LHCN-M2 (cell line): Measurements from ENCODE around the gene MSI2. TPM values are rescaled to one million over a fixed set of nuclear protein-coding genes. Genes with fewer than 3 reads are reported as not detected.

Experiments
- DNase-seq: peaks from one replicate; pipeline ENCODE4 v3.0.0-alpha.2; 2012; ENCODE audit warnings: low read depth
- total RNA-seq: library from RNA; depleted of rRNA; stranded (reverse); fragments of >200 nt; gene quantifications from 2 replicates; pipeline ENCODE4 v1.2.3, GENCODE V29; 2014

The MSI2 gene
- total RNA-seq, 1 experiment from 2014 or later, result 120 TPM

- DNase-seq, result no peak
Measured at GRCh38 chr17:57569853-57570252, 313.5 kb downstream of the MSI2 start.

DNA sequence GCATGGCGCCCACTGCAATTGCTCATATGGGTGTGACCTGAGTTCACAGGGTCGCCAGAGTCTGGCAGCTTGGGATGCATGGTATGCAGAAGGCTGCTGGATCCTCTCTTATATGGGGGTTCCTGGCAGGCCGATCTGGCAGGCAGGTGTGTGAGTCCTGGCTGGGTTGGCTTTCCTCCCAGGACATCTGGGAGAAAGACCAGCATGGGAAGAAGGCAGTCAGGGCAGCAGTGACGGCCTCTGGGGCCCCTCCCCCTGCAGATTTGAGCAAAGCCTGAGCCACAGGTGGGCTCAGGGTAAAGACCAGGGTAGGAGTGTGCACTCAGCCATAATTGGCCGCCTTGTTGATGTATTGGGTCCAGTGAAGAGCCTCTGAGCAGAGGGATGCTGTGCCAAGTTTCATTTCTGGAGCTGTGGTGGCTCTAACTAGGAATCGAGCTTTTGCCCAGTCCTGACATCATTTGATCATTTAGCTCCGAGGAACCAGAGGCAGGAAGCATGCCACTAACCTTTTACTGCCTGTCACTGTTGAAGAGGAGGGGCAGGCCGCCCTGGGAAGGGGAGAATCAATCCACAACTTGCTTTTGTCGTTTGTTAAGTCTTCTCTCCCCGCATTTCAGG is 314.5 kb downstream of the MSI2 start:
- no peak for DNase-seq

- DNase-seq, result no peak
Measured at GRCh38 chr17:57572062-57572461, 315.7 kb downstream of the MSI2 start.

DNA sequence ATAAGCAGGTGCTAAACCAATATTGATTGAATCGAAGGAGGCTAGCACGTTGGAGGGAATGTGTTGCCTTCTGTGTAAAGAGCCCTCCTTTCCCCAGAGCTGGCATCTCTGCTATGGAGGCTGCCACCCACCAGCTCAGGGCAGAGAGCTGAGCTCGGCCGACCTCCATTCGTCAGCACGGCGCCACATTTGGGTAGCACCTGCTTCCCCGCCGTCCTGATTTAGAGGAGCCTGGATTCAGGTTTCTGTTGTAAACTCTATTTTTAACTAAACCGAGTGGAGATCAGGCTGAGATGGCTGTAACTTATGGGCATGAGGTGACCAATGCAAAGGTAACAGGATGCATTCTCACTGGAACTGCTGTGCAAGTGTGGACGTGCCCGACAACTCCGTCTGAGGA is 316.3 kb downstream of the MSI2 start:
- no peak for DNase-seq

- no peak for DNase-seq
Measured at GRCh38 chr17:57574040-57574513, 317.8 kb downstream of the MSI2 start.

DNA sequence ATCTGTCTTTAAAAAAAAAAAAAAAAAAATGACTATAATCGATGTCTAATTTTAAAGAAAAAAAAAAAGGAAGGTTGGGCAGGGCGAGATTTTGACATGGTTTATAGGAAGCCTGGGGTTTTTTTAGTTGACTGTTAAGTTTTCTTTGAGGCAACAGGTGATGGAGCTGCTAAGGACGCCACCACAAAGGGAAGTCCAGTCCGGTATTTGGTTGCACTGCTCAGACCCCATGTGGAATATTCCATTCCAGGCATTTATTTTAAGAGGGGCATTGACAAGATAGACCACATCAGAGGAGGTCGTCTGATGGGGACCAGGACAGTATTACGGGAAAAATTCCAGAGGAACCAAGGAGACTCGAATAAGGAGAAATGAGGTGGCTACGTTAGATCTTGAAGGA is 320.4 kb downstream of the MSI2 start:
- no peak for DNase-seq

GRCh38 chr17:57577751-57578607 is 321.7 kb downstream of the MSI2 start:
- DNase-seq, result peak; percentile 79

DNA sequence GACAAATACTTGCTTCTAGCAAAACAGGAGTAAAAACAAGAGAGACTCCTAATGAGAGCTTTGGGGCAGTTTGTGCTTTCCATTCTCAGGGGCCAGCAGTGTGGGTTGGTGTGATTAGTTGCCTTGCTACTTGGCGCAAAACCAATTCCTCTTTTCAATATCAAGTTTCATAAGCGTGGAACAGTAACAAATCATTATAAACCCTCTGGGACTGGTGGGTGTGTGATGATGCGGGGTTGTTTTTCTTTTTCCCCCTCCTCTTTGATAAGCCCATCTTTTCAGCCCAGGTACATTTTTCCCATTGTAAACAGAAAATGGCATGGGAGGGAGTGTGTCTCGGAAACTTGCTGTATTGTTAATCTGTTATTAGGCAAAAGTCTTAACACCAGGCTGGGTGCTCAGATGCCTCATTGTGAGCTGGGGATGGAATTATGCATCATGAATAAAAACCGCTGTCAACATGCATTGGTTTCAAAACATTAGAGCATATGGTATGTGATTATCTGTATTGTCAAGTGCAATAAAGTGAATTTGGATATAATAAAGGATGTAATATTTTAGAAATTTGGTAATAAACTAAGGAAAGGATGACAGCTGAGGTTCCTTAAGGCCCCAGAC is 322.4 kb downstream of the MSI2 start:
- peak; percentile 71 for DNase-seq

- DNase-seq, result no peak
Measured at GRCh38 chr17:57579245-57579644, 322.9 kb downstream of the MSI2 start.

GRCh38 chr17:57580055-57580739 is 323.9 kb downstream of the MSI2 start:
- DNase-seq, result no peak

DNA sequence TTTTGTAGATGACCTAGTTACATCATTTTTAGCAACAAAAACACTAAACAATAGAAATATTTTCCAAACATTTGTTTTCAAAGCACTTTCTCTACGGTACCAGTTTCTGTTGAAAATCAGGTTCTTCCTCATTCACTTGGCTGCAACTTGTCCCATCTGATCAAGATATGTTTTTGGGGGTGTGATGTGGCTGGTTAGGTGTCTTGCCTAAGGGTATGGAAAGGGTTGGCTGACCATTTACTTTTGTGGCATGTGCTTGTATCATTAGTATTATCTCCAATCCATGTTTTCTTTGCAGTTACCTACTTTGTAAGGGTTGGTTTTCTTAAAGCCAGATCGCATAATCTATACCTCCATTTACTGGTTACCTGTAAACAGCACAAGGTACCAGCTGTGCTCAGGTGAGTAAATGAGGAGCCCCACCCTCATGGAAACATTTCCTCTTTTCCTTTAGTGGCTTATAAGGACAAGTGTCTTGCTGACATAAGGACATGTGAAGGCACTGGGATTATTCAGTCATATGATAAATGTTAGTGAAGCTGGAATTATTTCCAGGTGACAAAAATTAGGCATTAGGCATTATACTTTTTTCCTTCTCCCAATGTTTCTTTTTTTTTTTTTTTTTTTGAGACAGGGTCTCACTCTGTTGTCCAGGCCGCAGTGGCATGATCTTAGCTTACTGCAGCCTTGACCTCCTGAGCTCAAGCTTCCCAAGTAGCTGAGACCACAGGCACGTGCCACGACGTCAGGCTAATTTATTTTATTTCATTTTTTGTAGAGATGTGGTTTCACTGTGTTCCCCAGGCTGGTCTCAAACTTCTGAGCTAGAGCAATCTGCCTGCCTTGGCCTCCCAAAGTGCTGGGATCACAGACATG is 326.8 kb downstream of the MSI2 start:
- DNase-seq, result no peak

- DNase-seq, result no peak
Measured at GRCh38 chr17:57584050-57584551, 327.8 kb downstream of the MSI2 start.

- DNase-seq, result no peak
Measured at GRCh38 chr17:57585341-57586195, 329.2 kb downstream of the MSI2 start.

GRCh38 chr17:57586196-57586740 is 329.9 kb downstream of the MSI2 start:
- no peak for DNase-seq

- DNase-seq, result no peak
Measured at GRCh38 chr17:57586742-57587141, 330.4 kb downstream of the MSI2 start.

GRCh38 chr17:57587193-57587969 is 331.1 kb downstream of the MSI2 start:
- no peak for DNase-seq

- DNase-seq, result no peak
Measured at GRCh38 chr17:57588086-57588485, 331.8 kb downstream of the MSI2 start.

GRCh38 chr17:57589151-57590034 is 333.1 kb downstream of the MSI2 start:
- DNase-seq, result peak; percentile 40
